ENCODE measurements around the gene CABLES2.

The CABLES2 gene

DNA sequence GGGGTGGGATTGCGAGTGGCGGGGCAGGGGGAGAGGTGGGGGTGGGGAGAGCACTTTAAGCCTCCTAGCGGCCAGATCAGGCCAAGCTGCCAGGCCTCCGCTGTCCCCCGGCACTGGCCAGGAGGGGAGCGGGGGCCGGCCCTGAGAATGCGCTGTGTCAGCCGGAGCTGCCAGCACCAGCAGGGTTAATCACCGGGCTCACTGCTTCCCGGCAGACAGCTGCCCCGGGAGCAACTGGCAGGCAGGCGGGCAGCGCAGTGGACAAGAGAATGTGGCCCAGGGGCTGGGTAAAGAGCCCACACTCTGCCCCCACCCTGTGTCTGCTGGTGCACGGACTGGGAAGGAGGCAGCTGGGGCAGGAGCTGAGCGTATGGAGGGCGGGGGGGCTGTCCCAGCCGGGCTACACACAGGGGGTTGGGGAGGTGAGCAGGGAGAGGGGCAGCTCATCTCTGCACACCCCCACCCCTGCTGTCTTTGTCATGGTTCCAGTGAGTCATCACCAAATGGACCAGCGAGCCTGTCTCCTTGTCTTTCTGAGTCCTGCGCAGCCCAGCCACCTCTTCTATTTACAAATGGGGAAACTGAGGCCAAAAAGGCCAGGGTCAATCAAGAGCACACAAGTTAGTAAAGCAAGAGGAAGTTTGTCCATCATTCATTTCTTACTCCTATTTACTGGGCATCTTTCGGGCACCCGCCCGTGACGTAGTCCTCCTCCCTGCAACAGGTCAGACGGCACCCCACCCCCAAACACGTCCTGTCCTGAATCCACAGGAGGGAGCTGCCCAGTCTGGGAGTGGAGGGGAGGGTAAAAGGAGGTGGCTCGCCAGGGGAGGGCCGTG is 37.9 kb downstream of the CABLES2 start:
- no peak for DNase-seq

GRCh38 chr20:62368392-62368975 is 38.6 kb downstream of the CABLES2 start:
- DNase-seq = no peak

GRCh38 chr20:62367633-62368391 is 39.3 kb downstream of the CABLES2 start:
- DNase-seq = no peak

GRCh38 chr20:62367136-62367632 is 39.9 kb downstream of the CABLES2 start, which contains the start of gene LAMA5:
Gene LAMA5, minus strand, starts transcription at chr20:62367312. Its CDS starts 67 bp downstream, at chr20:62367245.
- DNase-seq = no peak

GRCh38 chr20:62366370-62367135 is 40.5 kb downstream of the CABLES2 start:
- no peak for DNase-seq

DNA sequence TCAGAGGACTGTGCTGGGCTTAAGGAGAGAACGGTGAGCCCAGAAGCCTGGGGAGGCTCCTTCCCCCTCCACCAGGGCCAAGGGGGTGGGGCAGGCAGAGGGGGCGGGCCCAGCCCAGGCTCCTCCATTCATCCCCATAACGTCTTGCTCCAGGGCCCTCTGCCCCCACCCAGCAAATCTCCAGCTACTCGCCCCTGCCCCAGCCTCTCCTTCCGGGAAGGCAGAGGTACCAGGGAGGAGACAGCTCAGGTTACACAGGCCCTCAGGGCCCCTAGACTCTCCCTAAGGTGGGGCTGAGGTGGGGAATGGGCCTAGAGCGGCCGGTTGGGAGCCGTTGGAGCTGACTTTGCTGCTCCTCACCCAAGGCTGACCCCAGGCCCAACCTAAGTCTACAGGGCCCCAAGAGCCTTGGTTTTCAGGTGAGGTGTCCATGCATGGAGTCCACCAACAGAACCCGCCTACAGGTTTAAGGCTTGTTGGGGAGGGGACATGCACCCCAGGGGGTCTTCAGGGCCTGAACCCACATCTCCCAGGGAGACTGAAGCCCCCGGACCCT is 41.2 kb downstream of the CABLES2 start:
- DNase-seq = no peak

DNA sequence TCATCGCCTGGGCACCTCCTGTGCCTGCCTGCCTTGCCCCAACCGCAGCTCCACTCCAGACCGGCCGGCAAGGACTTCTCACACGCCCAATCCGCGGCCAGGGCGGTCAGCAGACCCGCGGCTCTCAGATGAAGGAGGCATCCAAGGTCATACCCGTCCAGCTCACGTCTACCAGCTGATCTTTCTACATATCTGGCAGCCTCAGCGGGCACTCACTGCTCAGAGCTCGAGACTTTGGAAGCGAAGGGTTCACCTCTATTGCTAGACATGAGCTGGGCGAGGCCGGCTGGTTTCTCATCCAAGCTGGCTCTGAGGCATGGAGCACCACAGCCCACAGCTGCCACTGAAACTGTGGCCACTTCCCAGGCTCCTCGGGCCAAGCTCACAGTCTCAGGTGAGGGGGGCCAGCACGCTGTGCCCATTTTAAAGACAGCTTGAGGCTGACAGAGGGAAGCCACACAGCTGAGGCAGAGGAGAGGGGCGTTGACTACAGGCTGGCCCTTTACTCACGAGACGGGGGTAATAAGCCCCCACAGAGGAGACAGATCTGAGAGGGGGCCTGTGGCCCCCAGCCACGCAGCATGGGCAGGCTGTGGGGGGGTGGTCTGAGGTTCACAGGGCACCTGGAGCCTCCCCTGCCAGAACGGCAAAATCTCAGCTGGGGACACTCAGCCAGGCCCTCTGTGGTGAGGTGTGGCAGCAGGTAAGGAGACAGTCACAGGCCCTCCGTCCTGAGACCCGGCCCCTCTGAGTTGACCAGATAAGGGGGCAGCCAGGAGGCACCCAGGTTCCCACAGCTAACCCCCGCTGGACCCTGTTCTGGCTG is 42.0 kb downstream of the CABLES2 start:
- no peak for DNase-seq

- no peak for DNase-seq
Observed at GRCh38 chr20:62363920-62364851, 42.9 kb downstream of the CABLES2 start.

GRCh38 chr20:62362991-62363919 is 43.8 kb downstream of the CABLES2 start:
- no peak for DNase-seq

- no peak for DNase-seq
Observed at GRCh38 chr20:62362590-62362940, 44.5 kb downstream of the CABLES2 start.

GRCh38 chr20:62361799-62362589 is 45.1 kb downstream of the CABLES2 start:
- DNase-seq = no peak

DNA sequence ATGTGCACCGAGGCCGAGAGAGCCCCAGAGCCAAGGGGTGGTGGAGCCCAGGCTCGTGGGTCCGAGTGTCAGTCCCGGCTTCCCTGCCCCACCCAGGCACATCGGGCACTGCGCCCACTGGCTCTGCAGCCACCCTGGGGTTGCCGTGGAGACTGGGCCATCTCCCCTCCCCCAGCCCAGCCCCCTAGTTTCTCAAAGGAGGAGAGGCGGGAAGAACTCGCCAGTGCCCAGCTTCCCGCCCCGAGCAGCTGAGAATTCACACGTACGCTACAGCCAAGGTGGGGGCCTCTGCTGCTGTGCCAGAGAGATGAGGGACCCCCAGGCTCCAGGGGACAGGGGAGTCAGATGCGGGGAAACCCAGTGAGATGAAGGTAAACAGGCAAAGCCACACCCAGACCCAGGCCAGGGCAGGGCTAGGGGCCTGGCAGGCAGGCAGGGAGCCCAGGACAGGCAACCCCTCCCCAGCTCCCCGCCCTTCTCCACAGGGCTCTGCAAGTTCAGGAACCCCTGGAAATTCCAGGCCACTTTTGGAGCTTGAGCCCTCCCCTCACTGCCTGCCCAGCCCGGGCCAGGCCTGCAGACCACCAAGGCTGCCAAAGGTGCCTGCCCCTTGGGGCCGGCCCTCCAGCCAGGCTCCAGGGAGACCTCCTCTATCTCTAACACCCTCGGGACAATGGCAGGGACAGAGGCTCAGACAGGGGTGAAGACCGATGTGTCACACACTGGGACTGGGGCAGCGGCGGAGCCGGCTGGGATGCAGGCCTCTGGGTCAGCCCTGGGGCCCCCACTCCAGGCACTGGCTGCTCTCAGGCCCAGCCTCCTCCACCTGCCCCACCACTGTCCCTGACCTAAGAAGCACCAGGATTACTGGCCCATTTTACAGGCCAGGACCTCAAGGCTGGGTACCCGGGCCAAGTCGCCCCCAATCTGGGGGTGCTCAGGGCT is 46.0 kb downstream of the CABLES2 start:
- DNase-seq = no peak

DNA sequence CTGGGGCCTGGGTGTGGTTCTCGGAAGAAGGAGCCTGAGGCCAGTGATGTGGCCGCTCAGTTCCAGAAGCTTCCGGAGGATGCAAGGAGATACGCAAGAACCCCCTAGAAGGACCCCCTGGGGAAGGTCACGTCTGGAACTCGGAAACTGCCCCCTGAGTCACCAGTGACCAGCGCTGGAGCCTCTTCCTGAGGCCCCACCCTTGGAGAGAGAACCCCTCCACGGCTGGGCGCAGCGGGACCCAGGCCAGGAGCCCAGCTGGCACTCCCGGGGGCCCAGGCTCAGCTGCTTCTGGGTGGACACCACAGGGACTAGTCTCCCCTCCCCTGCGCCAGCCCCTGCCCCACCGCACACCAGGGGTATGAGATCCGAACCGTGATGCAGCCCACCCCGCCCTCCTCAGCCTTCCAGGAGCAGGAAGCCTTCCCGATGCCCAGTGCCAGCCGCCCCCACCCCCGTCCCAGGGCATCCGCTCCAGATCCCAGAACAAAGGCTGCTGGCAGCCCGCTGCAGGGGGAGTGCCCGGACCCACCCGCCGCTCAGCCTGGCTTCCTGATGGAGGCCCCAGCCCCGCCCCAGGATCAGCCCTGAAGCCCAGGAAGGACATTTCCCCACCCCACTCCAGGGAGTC is 47.5 kb downstream of the CABLES2 start:
- DNase-seq = no peak

DNA sequence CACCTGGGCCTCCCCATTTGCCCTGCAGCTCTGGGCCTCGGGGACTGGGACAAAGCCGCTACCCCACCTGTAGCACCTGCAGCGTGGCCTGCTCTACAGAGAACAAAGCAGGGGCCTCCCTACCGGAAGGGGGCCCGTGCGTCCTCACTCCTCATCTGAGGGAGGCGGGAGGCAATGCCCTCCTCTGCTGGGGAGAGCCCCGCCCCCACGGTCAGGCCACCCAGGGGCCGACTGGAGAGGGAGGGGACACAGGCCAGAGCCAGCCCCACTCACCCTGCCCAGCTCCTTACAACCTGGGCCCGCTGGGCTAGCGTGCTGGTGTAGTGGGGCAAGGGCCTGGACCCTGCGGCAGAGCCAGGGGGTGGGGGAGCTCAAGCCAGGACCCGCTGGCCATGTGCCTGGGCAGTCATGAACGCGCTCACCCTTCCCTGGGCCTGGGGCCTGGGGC is 48.0 kb downstream of the CABLES2 start:
- DNase-seq = no peak

DNA sequence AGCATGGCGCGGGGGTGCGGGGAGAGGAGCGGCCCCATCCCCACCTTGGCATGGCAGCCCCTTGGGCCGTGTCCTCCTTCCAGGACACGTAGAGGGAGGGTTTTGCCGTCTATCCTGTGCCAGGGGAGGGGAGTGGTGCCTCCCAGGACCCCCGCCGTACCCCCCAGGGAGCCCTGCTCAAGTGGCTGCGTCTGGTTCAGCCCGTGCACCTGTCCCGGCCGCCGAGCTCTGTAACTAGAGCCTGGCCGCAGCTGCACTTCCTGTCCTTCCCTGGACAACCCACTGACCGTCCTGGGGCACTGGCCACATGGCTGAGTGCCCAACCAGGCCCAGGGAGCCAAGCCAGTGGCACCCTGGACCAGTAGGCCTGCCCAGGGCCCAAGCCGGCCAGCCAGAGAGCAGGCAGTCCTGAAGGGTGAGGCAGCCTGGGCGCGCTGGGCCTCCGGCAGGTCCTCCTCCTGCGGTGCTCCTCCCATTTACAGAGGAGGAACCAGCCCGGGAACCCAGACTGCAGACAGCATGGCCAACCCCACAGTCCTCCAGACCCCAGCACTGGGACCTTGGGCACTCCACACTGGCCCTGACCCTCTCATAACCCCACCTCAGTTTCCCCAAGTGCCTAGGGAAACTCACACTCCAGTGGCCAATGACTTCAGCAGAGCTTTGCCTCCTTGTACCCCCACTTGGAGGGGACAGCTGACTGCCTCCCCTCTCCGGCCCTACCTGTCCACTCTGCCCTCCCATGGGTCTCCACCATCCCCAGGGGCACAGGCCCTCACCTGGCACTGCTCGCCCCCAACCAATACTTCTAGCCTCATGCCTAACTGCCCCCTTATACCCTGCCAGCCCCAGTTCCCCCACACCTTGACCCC is 48.7 kb downstream of the CABLES2 start:
- no peak for DNase-seq

- DNase-seq = no peak
Observed at GRCh38 chr20:62357681-62358080, 49.4 kb downstream of the CABLES2 start.

Measured in CD4-positive, alpha-beta T cell treated with Interferon gamma for 1 hour (primary cell).